PC-9 (cell line): ENCODE data around the gene ATP10A.

Experiments
- EZH2 ChIP-seq: fragments of 200-600 bp; sonication (generic); IDR thresholded peaks from 2 replicates; pipeline ENCODE4 v1.8.0; 2017; ENCODE audit warnings: antibody characterized with exemption, low read depth
- TF ChIP-seq, protein P1 (sequence below): fragments of 200-600 bp; sonication (generic); conservative IDR thresholded peaks from 2 replicates; pipeline ENCODE4 v1.6.1; 2017; ENCODE audit warnings: mixed run types, antibody characterized with exemption, mild to moderate bottlenecking, moderate library complexity

DNA sequence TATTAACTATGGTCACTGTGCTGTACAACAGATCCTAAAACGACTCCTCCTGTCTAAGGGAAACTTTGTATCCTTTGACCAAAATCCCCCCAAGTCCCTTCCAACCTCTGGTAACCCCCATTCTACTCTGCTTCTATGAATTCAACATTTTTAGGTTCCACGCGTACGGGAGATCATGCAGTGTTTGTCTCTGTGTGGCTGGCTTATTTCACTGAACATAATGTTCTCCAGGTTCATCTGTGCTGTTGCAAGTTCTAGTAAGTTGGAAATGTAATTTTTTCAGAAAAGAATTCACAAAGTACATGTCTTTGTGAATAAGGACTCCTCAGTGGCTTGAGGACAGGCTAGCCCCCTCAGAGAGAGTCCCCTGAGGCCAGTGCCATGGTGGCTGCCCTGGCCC lies 66.1 kb downstream of the ATP10A start:
- TF ChIP-seq, protein P1, sequence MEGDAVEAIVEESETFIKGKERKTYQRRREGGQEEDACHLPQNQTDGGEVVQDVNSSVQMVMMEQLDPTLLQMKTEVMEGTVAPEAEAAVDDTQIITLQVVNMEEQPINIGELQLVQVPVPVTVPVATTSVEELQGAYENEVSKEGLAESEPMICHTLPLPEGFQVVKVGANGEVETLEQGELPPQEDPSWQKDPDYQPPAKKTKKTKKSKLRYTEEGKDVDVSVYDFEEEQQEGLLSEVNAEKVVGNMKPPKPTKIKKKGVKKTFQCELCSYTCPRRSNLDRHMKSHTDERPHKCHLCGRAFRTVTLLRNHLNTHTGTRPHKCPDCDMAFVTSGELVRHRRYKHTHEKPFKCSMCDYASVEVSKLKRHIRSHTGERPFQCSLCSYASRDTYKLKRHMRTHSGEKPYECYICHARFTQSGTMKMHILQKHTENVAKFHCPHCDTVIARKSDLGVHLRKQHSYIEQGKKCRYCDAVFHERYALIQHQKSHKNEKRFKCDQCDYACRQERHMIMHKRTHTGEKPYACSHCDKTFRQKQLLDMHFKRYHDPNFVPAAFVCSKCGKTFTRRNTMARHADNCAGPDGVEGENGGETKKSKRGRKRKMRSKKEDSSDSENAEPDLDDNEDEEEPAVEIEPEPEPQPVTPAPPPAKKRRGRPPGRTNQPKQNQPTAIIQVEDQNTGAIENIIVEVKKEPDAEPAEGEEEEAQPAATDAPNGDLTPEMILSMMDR, result no peak
- no peak for TF ChIP-seq EZH2
